ENCODE results near the gene DNAJB8.

GRCh38 chr3:128419311-128419710 is 47.4 kb downstream of the DNAJB8 start:
- TF ChIP-seq, protein P1, sequence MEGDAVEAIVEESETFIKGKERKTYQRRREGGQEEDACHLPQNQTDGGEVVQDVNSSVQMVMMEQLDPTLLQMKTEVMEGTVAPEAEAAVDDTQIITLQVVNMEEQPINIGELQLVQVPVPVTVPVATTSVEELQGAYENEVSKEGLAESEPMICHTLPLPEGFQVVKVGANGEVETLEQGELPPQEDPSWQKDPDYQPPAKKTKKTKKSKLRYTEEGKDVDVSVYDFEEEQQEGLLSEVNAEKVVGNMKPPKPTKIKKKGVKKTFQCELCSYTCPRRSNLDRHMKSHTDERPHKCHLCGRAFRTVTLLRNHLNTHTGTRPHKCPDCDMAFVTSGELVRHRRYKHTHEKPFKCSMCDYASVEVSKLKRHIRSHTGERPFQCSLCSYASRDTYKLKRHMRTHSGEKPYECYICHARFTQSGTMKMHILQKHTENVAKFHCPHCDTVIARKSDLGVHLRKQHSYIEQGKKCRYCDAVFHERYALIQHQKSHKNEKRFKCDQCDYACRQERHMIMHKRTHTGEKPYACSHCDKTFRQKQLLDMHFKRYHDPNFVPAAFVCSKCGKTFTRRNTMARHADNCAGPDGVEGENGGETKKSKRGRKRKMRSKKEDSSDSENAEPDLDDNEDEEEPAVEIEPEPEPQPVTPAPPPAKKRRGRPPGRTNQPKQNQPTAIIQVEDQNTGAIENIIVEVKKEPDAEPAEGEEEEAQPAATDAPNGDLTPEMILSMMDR (IDR thresholded peaks at IDR 0.05; ENCODE audit: low read depth, low read length) = no peak
- TF ChIP-seq, protein P2, sequence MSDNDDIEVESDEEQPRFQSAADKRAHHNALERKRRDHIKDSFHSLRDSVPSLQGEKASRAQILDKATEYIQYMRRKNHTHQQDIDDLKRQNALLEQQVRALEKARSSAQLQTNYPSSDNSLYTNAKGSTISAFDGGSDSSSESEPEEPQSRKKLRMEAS (IDR thresholded peaks at IDR 0.05; ENCODE audit: low read depth, low read length) = no peak
- TF ChIP-seq POLR2A (IDR thresholded peaks at IDR 0.05; ENCODE audit: extremely low read depth, insufficient read length) = no peak
- no peak for TF ChIP-seq MYC (IDR thresholded peaks at IDR 0.05; ENCODE audit: low read depth, low read length)

All from NB4 (cell line).